ENCODE results near the gene GALNT2. TPM values are rescaled to one million over a fixed set of nuclear protein-coding genes. Genes with fewer than 3 reads are reported as not detected.

The GALNT2 gene
- total RNA-seq, 1 experiment from 2014 or later, result 141 TPM

- CTCF ChIA-PET, result no interaction called here
- Mint-ChIP-seq H3K36me3 (ENCODE audit: insufficient read depth, unreplicated experiment) (no peaks in the 10 kb centered on the region), H3K27me3 (ENCODE audit: unreplicated experiment) (no peaks in the 10 kb centered on the region), H3K9me3 (ENCODE audit: low read depth, unreplicated experiment) (no peaks in the 10 kb centered on the region), H3K4me1 (ENCODE audit: low read depth, unreplicated experiment) (peaks cover 32% of the 10 kb centered on the region), H3K27ac (ENCODE audit: unreplicated experiment) (no peak overlapping the region), H3K4me3 (ENCODE audit: low read depth, unreplicated experiment) (no peak overlapping the region)
- TF ChIP-seq CTCF (IDR thresholded peaks at IDR 0.05; ENCODE audit: unreplicated experiment), result no peak
- no TSS peak for BruUV-seq (replicated peaks)
- DNase-seq, result no peak
- intact Hi-C loops (cut with micrococcal nuclease; ENCODE audit: unreplicated experiment), result no loop called here
These were observed 107.0 kb downstream of the GALNT2 start for GRCh38 chr1:230174041-230174440.

GRCh38 chr1:230174471-230175162 lies 107.6 kb downstream of the GALNT2 start:
- H3K36me3 Mint-ChIP-seq (ENCODE audit: insufficient read depth, unreplicated experiment), result no peaks in the 10 kb centered on the region
- no peak overlapping the region for H3K27ac Mint-ChIP-seq (ENCODE audit: unreplicated experiment)
- H3K27me3 Mint-ChIP-seq (ENCODE audit: unreplicated experiment), result no peaks in the 10 kb centered on the region
- TF ChIP-seq CTCF (IDR thresholded peaks at IDR 0.05; ENCODE audit: unreplicated experiment), result no peak
- peaks cover 27% of the 10 kb centered on the region for H3K4me1 Mint-ChIP-seq (ENCODE audit: low read depth, unreplicated experiment)
- no peak for DNase-seq
- no peak overlapping the region for H3K4me3 Mint-ChIP-seq (ENCODE audit: low read depth, unreplicated experiment)
- no peaks in the 10 kb centered on the region for H3K9me3 Mint-ChIP-seq (ENCODE audit: low read depth, unreplicated experiment)
- no TSS peak for BruUV-seq (replicated peaks)
- CTCF ChIA-PET, result no interaction called here
- intact Hi-C loops (cut with micrococcal nuclease; ENCODE audit: unreplicated experiment), result no loop called here

GRCh38 chr1:230175163-230175747 lies 108.2 kb downstream of the GALNT2 start:
- BruUV-seq (replicated peaks), result no TSS peak
- H3K27ac Mint-ChIP-seq (ENCODE audit: unreplicated experiment), result no peak overlapping the region

GRCh38 chr1:230175839-230176238 lies 108.8 kb downstream of the GALNT2 start:
- Mint-ChIP-seq H3K36me3 (ENCODE audit: insufficient read depth, unreplicated experiment) (no peaks in the 10 kb centered on the region), H3K4me1 (ENCODE audit: low read depth, unreplicated experiment) (peaks cover 19% of the 10 kb centered on the region), H3K27ac (ENCODE audit: unreplicated experiment) (no peak overlapping the region), H3K27me3 (ENCODE audit: unreplicated experiment) (no peaks in the 10 kb centered on the region), H3K4me3 (ENCODE audit: low read depth, unreplicated experiment) (no peak overlapping the region), H3K9me3 (ENCODE audit: low read depth, unreplicated experiment) (no peaks in the 10 kb centered on the region)
- CTCF ChIA-PET, result no interaction called here
- BruUV-seq (replicated peaks), result no TSS peak
- no peak for TF ChIP-seq CTCF (IDR thresholded peaks at IDR 0.05; ENCODE audit: unreplicated experiment)
- intact Hi-C loops (cut with micrococcal nuclease; ENCODE audit: unreplicated experiment), result no loop called here
- DNase-seq, result no peak

More at GRCh38 chr1:230175163-230175747, 108.2 kb downstream of the GALNT2 start:
- Mint-ChIP-seq H3K27me3 (ENCODE audit: unreplicated experiment) (no peaks in the 10 kb centered on the region), H3K4me1 (ENCODE audit: low read depth, unreplicated experiment) (peaks cover 25% of the 10 kb centered on the region), H3K9me3 (ENCODE audit: low read depth, unreplicated experiment) (no peaks in the 10 kb centered on the region), H3K36me3 (ENCODE audit: insufficient read depth, unreplicated experiment) (no peaks in the 10 kb centered on the region), H3K4me3 (ENCODE audit: low read depth, unreplicated experiment) (no peak overlapping the region)
- TF ChIP-seq CTCF (IDR thresholded peaks at IDR 0.05; ENCODE audit: unreplicated experiment), result no peak
- DNase-seq, result no peak
- intact Hi-C loops (cut with micrococcal nuclease; ENCODE audit: unreplicated experiment), result no loop called here
- CTCF ChIA-PET, result no interaction called here

Data from Calu3 (cell line).